OCI-LY1 (cell line): ENCODE measurements around the gene GOLPH3.

Experiments
- H2AFZ ChIP-seq: fragments of 200-600 bp; sonication (generic), shearing (Covaris generic); 2 replicates; pipeline ENCODE4 v1.6.0; 2014; ENCODE audit warnings: antibody characterized with exemption, mild to moderate bottlenecking, low read length
- H3F3A ChIP-seq: fragments of 200-600 bp; sonication (generic), shearing (Covaris generic); 2 replicates; pipeline ENCODE4 v1.6.0; 2014; ENCODE audit warnings: mild to moderate bottlenecking, antibody characterized with exemption, low read length, moderate library complexity; ENCODE audit not compliant: insufficient read depth
- H3K27ac ChIP-seq: fragments of 200-600 bp; sonication (generic); 2 replicates; pipeline ENCODE4 v1.5.1; 2014; ENCODE audit warnings: low read length, mixed run types, mild to moderate bottlenecking, low read depth; ENCODE audit not compliant: poor library complexity, severe bottlenecking
- H3K27me3 ChIP-seq: fragments of 200-600 bp; sonication (generic); 2 replicates; pipeline ENCODE4 v1.6.0; 2014; ENCODE audit warnings: antibody characterized with exemption, mild to moderate bottlenecking, low read length, moderate library complexity; ENCODE audit not compliant: insufficient read depth
- H3K36me3 ChIP-seq: fragments of 200-600 bp; sonication (generic); 2 replicates; pipeline ENCODE4 v1.6.1; 2014; ENCODE audit warnings: mild to moderate bottlenecking, antibody characterized with exemption, low read length, moderate library complexity, mixed read lengths; ENCODE audit not compliant: insufficient read depth
- H3K4me1 ChIP-seq: fragments of 200-600 bp; sonication (generic); 2 replicates; pipeline ENCODE4 v1.5.1; 2014; ENCODE audit warnings: mild to moderate bottlenecking, low read length, moderate library complexity; ENCODE audit not compliant: insufficient read depth, severe bottlenecking
- H3K4me2 ChIP-seq: fragments of 200-600 bp; sonication (generic), shearing (Covaris generic); 2 replicates; pipeline ENCODE4 v1.6.1; 2014; ENCODE audit warnings: low read length
- H3K4me3 ChIP-seq: fragments of 200-600 bp; sonication (generic); 2 replicates; pipeline ENCODE4 v1.5.1; 2014; ENCODE audit warnings: low read length, low read depth, mild to moderate bottlenecking, mixed read lengths; ENCODE audit not compliant: poor library complexity, severe bottlenecking
- H3K79me2 ChIP-seq: fragments of 200-600 bp; shearing (Covaris generic); 2 replicates; pipeline ENCODE4 v1.6.1; 2016; ENCODE audit warnings: mixed run types, low read length, mixed read lengths; ENCODE audit not compliant: insufficient read depth
- H3K9ac ChIP-seq: fragments of 200-600 bp; sonication (generic), shearing (Covaris generic); 2 replicates; pipeline ENCODE4 v1.6.1; 2014; ENCODE audit warnings: mild to moderate bottlenecking, low read length, mixed read lengths
- H3K9me2 ChIP-seq: fragments of 200-600 bp; sonication (generic), shearing (Covaris generic); 2 replicates; pipeline ENCODE4 v1.6.1; 2014; ENCODE audit warnings: low read depth, mild to moderate bottlenecking, low read length, mixed read lengths
- H3K9me3 ChIP-seq: fragments of 200-600 bp; shearing (Covaris generic); 2 replicates; pipeline ENCODE4 v1.6.1; 2014; ENCODE audit warnings: low read length, mixed read lengths
- H4K20me1 ChIP-seq: fragments of 200-600 bp; sonication (generic), shearing (Covaris generic); 2 replicates; pipeline ENCODE4 v1.6.0; 2016; ENCODE audit warnings: mild to moderate bottlenecking, low read length; ENCODE audit not compliant: insufficient read depth
- EZH2 ChIP-seq: fragments of 200-600 bp; sonication (generic), shearing (Covaris generic); IDR thresholded peaks from 2 replicates; pipeline ENCODE4 v1.8.0; 2017; ENCODE audit warnings: borderline replicate concordance, mixed run types, mild to moderate bottlenecking, antibody characterized with exemption, low read length, moderate library complexity, mixed read lengths
- TF ChIP-seq, protein P1 (sequence below): fragments of 200-600 bp; sonication (generic), shearing (Covaris generic); IDR thresholded peaks from 2 replicates; pipeline ENCODE4 v1.5.1; 2017; ENCODE audit warnings: mild to moderate bottlenecking, antibody characterized with exemption, low read length, moderate library complexity, mixed read lengths

Gene GOLPH3

DNA sequence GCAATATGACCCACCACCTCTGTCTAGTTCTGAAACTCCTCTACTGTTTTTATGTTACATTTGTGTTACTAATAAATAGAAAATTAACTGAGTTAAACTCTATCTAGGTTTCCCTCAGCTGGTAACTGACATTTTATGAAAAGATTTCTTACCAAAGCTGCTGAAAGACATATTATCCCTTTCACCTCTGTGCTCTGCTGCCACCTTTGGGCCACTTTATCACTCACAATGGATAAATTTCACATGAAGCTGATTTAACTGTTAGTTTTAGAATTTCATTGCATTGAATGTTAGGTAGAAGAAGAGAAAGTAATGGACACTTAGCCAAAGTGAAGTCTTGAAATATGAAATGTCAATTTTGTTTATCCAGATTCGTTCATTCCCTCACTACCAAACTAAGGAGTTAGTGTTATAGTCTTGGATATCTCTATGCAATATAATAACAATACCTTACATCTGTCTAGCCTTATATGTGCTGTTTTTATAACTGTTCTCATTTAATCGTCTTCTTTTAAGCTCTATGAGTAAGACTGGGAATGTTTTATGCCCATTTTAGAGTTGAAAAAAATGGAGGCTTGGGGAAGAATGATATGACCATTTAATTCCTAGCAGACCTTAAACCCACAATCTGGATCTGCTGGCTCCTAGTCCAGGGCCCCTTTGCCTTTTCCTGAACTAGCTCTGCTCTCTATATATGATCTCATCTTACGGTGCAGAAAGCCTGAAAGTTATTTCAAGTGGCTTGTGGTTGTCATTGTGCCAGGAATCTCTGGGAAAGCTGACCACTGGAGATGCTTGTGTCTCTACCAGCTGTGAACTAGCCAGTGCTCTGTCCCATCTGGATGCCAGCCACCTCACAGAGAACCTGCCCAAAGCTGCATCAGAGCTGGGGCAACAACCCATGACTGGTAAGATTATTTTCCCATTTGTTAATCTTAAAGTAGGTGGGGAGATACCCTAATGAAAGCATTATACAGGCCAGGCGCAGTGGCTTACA, 97.1 kb downstream of the GOLPH3 start:
- Histone ChIP-seq H2AFZ (no peak overlapping the region), H3K4me3 (no peak overlapping the region), H3K27me3 (no peaks in the 10 kb centered on the region), H3K4me2 (no peak overlapping the region), H3F3A (no peaks in the 10 kb centered on the region), H3K4me1 (peaks cover 4% of the 10 kb centered on the region), H3K9ac (no peak overlapping the region), H3K27ac (no peak overlapping the region), H4K20me1 (no peaks in the 10 kb centered on the region), H3K79me2 (no peaks in the 10 kb centered on the region), H3K9me3 (no peaks in the 10 kb centered on the region), H3K9me2 (no peaks in the 10 kb centered on the region), H3K36me3 (peaks cover 9% of the 10 kb centered on the region)
- TF ChIP-seq EZH2, result no peak
- TF ChIP-seq, protein P1, sequence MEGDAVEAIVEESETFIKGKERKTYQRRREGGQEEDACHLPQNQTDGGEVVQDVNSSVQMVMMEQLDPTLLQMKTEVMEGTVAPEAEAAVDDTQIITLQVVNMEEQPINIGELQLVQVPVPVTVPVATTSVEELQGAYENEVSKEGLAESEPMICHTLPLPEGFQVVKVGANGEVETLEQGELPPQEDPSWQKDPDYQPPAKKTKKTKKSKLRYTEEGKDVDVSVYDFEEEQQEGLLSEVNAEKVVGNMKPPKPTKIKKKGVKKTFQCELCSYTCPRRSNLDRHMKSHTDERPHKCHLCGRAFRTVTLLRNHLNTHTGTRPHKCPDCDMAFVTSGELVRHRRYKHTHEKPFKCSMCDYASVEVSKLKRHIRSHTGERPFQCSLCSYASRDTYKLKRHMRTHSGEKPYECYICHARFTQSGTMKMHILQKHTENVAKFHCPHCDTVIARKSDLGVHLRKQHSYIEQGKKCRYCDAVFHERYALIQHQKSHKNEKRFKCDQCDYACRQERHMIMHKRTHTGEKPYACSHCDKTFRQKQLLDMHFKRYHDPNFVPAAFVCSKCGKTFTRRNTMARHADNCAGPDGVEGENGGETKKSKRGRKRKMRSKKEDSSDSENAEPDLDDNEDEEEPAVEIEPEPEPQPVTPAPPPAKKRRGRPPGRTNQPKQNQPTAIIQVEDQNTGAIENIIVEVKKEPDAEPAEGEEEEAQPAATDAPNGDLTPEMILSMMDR, result peak; percentile 95
